Ectodermal cell (in vitro differentiated cells): ENCODE results near the gene CBX2.

Experiments used
- H3K27ac ChIP-seq: 2 replicates; pipeline ENCODE4 v1.7.0; 2013; ENCODE audit warnings: mild to moderate bottlenecking, low read depth, low read length; ENCODE audit not compliant: insufficient read depth, poor library complexity, severe bottlenecking
- H3K27me3 ChIP-seq: 2 replicates; pipeline ENCODE4 v1.7.0; 2013; ENCODE audit warnings: mild to moderate bottlenecking, low read length; ENCODE audit not compliant: insufficient read depth, control insufficient read depth, poor library complexity, severe bottlenecking
- H3K36me3 ChIP-seq: one replicate; pipeline ENCODE4 v1.7.0; 2013; ENCODE audit warnings: low read length; ENCODE audit not compliant: control insufficient read depth, insufficient read depth
- H3K4me1 ChIP-seq: one replicate; pipeline ENCODE4 v1.7.0; 2013; ENCODE audit warnings: low read length; ENCODE audit not compliant: control insufficient read depth, insufficient read depth
- H3K4me3 ChIP-seq: 2 replicates; pipeline ENCODE4 v1.7.0; 2013; ENCODE audit warnings: low read depth, low read length, control low read depth; ENCODE audit not compliant: insufficient read depth
- H3K9me3 ChIP-seq: 2 replicates; pipeline ENCODE4 v1.7.0; 2013; ENCODE audit warnings: mild to moderate bottlenecking, low read length, moderate library complexity; ENCODE audit not compliant: control insufficient read depth
- WGBS, 2 experiments: methylation state at CpG; one replicate each; pipeline ENCODE4 v1.1.7; 2013; ENCODE audit warnings: missing lambda C conversion rate in 2 of 2; 5-methylcytosine and 5-hydroxymethylcytosine counted together

CBX2 gene

GRCh38 chr17:79735096-79735495 lies 42.9 kb upstream of the CBX2 start:
- no peaks in the 10 kb centered on the region for H3K36me3 ChIP-seq
- no peak overlapping the region for H3K27ac ChIP-seq
- H3K27me3 ChIP-seq, result peaks cover 7% of the 10 kb centered on the region
- no peaks in the 10 kb centered on the region for H3K4me1 ChIP-seq
- H3K4me3 ChIP-seq, result no peak overlapping the region
- WGBS, 2 experiments, result 94 to 95% methylated on average over 32 of the region's 32 CpGs
- H3K9me3 ChIP-seq, result no peaks in the 10 kb centered on the region

- H3K27ac ChIP-seq, result no peak overlapping the region
- H3K27me3 ChIP-seq, result peaks cover 24% of the 10 kb centered on the region
- no peaks in the 10 kb centered on the region for H3K4me1 ChIP-seq
- no peak overlapping the region for H3K4me3 ChIP-seq
- WGBS, 2 experiments, result 94% methylated on average over 30 of the region's 30 CpGs
- H3K9me3 ChIP-seq, result no peaks in the 10 kb centered on the region
- no peaks in the 10 kb centered on the region for H3K36me3 ChIP-seq
These were observed 40.7 kb upstream of the CBX2 start for GRCh38 chr17:79737046-79737921.

- WGBS, 2 experiments, result 92 to 95% methylated on average over 17 of the region's 17 CpGs
These were observed 39.9 kb upstream of the CBX2 start for GRCh38 chr17:79737922-79738578.

GRCh38 chr17:79738643-79739042 lies 39.3 kb upstream of the CBX2 start:
- Histone ChIP-seq H3K9me3 (no peaks in the 10 kb centered on the region), H3K36me3 (no peaks in the 10 kb centered on the region), H3K27me3 (peaks cover 24% of the 10 kb centered on the region), H3K27ac (no peak overlapping the region), H3K4me3 (no peak overlapping the region), H3K4me1 (peaks cover 10% of the 10 kb centered on the region)
- 94 to 96% methylated on average over 14 of the region's 14 CpGs for WGBS, 2 experiments

More at GRCh38 chr17:79737922-79738578, 39.9 kb upstream of the CBX2 start:
- no peaks in the 10 kb centered on the region for H3K36me3 ChIP-seq
- no peak overlapping the region for H3K4me3 ChIP-seq
- H3K4me1 ChIP-seq, result peaks cover 6% of the 10 kb centered on the region
- no peaks in the 10 kb centered on the region for H3K9me3 ChIP-seq
- no peak overlapping the region for H3K27ac ChIP-seq
- peaks cover 24% of the 10 kb centered on the region for H3K27me3 ChIP-seq

- WGBS, 2 experiments, result 92 to 93% methylated on average over 28 of the region's 28 CpGs
- no peaks in the 10 kb centered on the region for H3K36me3 ChIP-seq
- peaks cover 10% of the 10 kb centered on the region for H3K4me1 ChIP-seq
- peaks cover 24% of the 10 kb centered on the region for H3K27me3 ChIP-seq
- no peak overlapping the region for H3K27ac ChIP-seq
- no peaks in the 10 kb centered on the region for H3K9me3 ChIP-seq
- no peak overlapping the region for H3K4me3 ChIP-seq
These were observed 38.5 kb upstream of the CBX2 start for GRCh38 chr17:79739148-79740062.

- Histone ChIP-seq H3K4me3 (no peak overlapping the region), H3K27me3 (peaks cover 24% of the 10 kb centered on the region), H3K27ac (no peak overlapping the region), H3K4me1 (peaks cover 10% of the 10 kb centered on the region), H3K9me3 (no peaks in the 10 kb centered on the region), H3K36me3 (no peaks in the 10 kb centered on the region)
- WGBS, 2 experiments, result 88 to 90% methylated on average over 8 of the region's 8 CpGs
These were observed 37.5 kb upstream of the CBX2 start for GRCh38 chr17:79740413-79740812.

- WGBS, 2 experiments, result 30 to 38% methylated on average over 9 of the region's 10 CpGs
- peaks cover 27% of the 10 kb centered on the region for H3K27me3 ChIP-seq
- no peaks in the 10 kb centered on the region for H3K9me3 ChIP-seq
- no peak overlapping the region for H3K27ac ChIP-seq
- H3K4me3 ChIP-seq, result peak overlapping the region; percentile 49
- H3K4me1 ChIP-seq, result peaks cover 12% of the 10 kb centered on the region
- H3K36me3 ChIP-seq, result no peaks in the 10 kb centered on the region
These were observed 36.6 kb upstream of the CBX2 start for GRCh38 chr17:79741401-79741750.

GRCh38 chr17:79741751-79742588 lies 36.0 kb upstream of the CBX2 start:
- H3K36me3 ChIP-seq, result no peaks in the 10 kb centered on the region
- H3K9me3 ChIP-seq, result no peaks in the 10 kb centered on the region
- peaks cover 18% of the 10 kb centered on the region for H3K4me1 ChIP-seq
- H3K4me3 ChIP-seq, result peak overlapping the region; percentile 49
- no peak overlapping the region for H3K27ac ChIP-seq
- H3K27me3 ChIP-seq, result peaks cover 33% of the 10 kb centered on the region
- WGBS, 2 experiments, result 16 to 17% methylated on average over 53 of the region's 53 CpGs

- Histone ChIP-seq H3K27ac (no peak overlapping the region), H3K36me3 (no peaks in the 10 kb centered on the region), H3K4me3 (no peak overlapping the region), H3K27me3 (peaks cover 39% of the 10 kb centered on the region), H3K4me1 (peaks cover 24% of the 10 kb centered on the region), H3K9me3 (no peaks in the 10 kb centered on the region)
- 85 to 97% methylated on average over 1 of the region's 1 CpG for WGBS, 2 experiments
These were observed 35.4 kb upstream of the CBX2 start for GRCh38 chr17:79742589-79742918.
